GM12864 (cell line): ENCODE data around the gene CEP295NL.
"Not testable (repeated sequence)": the region's sequence is repeated elsewhere in the genome, so short reads cannot be mapped to it uniquely, and the experiment has no call there.

Experiments used
- DNase-seq: peaks from one replicate; pipeline ENCODE4 v3.0.0-alpha.2; 2011; ENCODE audit warnings: low read depth
- H3K4me3 ChIP-seq: 2 replicates; pipeline ENCODE4 v1.5.1; 2011; ENCODE audit warnings: mild to moderate bottlenecking, low read depth, low read length, control low read depth
- TF ChIP-seq, protein P1 (sequence below): IDR thresholded peaks from 2 replicates; pipeline ENCODE4 v1.5.1; 2011; ENCODE audit warnings: low read depth, mild to moderate bottlenecking, moderate library complexity, low read length, control low read depth, inconsistent platforms; ENCODE audit errors: missing control alignments

The CEP295NL gene

GRCh38 chr17:78892062-78892456, 10.9 kb downstream of the CEP295NL start:
- TF ChIP-seq, protein P1, sequence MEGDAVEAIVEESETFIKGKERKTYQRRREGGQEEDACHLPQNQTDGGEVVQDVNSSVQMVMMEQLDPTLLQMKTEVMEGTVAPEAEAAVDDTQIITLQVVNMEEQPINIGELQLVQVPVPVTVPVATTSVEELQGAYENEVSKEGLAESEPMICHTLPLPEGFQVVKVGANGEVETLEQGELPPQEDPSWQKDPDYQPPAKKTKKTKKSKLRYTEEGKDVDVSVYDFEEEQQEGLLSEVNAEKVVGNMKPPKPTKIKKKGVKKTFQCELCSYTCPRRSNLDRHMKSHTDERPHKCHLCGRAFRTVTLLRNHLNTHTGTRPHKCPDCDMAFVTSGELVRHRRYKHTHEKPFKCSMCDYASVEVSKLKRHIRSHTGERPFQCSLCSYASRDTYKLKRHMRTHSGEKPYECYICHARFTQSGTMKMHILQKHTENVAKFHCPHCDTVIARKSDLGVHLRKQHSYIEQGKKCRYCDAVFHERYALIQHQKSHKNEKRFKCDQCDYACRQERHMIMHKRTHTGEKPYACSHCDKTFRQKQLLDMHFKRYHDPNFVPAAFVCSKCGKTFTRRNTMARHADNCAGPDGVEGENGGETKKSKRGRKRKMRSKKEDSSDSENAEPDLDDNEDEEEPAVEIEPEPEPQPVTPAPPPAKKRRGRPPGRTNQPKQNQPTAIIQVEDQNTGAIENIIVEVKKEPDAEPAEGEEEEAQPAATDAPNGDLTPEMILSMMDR: no peak
- no peak for DNase-seq

DNA sequence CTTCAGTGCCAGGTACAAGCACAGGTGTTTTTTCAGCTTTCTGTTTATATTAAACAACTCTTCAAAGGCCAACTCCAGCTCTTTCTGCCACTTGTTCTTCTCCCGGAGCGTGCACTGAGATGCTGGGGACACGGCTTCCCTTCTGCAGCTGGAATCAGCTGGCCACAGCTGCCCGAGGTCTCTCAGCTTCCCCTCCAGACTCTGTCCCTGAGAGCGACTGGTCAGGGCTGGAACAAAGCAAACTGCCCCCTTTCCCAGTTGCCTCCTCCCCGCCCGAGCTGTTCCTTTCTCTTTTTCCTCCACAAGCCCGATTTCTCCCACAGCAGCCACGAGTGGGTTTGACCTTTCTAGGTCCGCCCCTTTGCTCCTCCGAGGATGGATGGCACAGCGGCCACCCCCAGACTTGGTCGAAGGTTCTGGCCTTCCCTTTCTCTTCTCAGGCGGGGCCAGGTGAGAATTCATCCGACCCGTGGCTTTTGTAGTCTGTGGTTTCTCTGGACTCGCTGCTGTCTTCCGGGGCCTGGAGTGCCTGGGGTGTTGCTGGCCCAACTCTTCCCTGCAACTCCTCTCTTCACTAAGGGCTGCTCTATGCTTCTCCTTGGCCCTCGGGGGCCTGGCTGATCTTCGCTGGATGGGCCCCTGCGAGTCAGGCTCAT, 11.5 kb downstream of the CEP295NL start:
- H3K4me3 ChIP-seq: no peak overlapping the region
- TF ChIP-seq, protein P1: no peak
- DNase-seq: no peak

More at GRCh38 chr17:78892062-78892456, 10.9 kb downstream of the CEP295NL start:
- no peak overlapping the region for H3K4me3 ChIP-seq

- DNase-seq: peak; percentile 87
- TF ChIP-seq, protein P1: no peak
- no peak overlapping the region for H3K4me3 ChIP-seq
Measured at GRCh38 chr17:78890498-78890897, 12.5 kb downstream of the CEP295NL start.

DNA sequence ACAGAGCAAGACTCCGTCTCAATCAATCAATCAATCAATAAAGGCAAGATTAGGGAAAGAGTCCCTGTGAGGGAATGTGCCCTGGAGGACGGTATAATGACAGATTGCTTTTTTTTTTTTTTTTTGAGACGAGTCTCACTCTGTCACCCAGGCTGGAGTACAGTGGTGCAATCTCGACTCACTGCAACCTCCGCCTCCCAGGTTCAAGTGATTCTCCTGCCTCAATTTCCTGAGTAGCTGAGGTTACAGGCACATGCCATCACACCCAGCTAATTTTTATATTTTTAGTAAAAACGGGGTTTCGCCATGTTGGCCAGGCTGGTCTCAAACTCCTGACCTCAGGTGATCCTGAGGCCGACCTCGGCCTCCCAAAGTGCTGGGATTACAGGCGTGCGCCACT, 12.9 kb downstream of the CEP295NL start:
- not testable (repeated sequence) for H3K4me3 ChIP-seq, DNase-seq

GRCh38 chr17:78889531-78889930, 13.5 kb downstream of the CEP295NL start:
- DNase-seq: peak; percentile 57
- TF ChIP-seq, protein P1: no peak
- H3K4me3 ChIP-seq: 0 out of 2 replicates have a peak overlapping the region, but pooled peaks have one; percentile 6

DNA sequence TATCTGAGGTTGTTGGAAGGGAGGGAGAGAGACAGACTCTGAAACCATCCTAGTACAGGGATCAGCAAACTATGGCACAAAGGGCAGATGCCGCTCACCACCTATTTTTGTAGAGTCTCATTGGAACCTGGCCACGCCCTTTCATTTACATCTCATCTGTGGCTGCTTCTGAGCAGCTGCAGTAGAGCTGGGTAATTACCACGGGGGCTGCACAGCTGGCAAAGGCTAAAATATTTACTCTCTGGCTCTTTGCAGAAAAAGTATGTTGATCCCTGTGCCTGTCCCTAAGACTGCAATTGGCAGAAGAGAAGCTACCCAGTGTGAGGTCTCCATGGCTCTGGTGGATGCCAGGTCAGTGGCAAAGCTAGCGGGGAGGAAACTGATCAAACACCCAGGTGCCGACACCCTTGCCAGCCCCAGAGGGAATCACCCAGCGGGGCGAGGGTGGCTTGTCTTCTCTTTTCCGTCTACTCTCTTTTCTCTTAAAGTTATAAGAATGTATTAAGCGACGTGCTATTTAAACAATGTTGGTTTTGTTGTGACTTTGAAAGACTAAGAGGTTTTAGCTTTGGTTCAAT, 14.0 kb downstream of the CEP295NL start:
- DNase-seq: no peak
- H3K4me3 ChIP-seq: peak overlapping the region; percentile 6; the same call in 1 of the 2 replicates
- TF ChIP-seq, protein P1: no peak

- TF ChIP-seq, protein P1: no peak
- H3K4me3 ChIP-seq: no peak overlapping the region
- DNase-seq: no peak
Measured at GRCh38 chr17:78886954-78887353, 16.0 kb downstream of the CEP295NL start.
